Activated B cell treated with CpG ODN at 0.5 μM for 24 hours (primary cell): ENCODE measurements around the gene KHK. TPM values are rescaled to one million over a fixed set of nuclear protein-coding genes. Genes with fewer than 3 reads are reported as not detected.

Experiments used
- ATAC-seq: fragments of 200-7000 bp; cut with Tn5 transposase; one replicate; pipeline ENCODE4 v1.10.0; 2021; ENCODE audit warnings: low read depth, mild to moderate bottlenecking, moderate library complexity
- CTCF ChIA-PET: fragments of 350-600 bp; sonication (Branson Sonifier 250); formaldehyde crosslinking; loops from one replicate; lab custom pipeline; 2021; ENCODE audit warnings: antibody characterized with exemption; lab: Charles Lee
- POLR2A ChIA-PET: fragments of 350-600 bp; sonication (Branson Sonifier 250); formaldehyde crosslinking; loops from one replicate; lab custom pipeline; 2021; ENCODE audit warnings: antibody characterized with exemption; lab: Charles Lee
- DNase-seq: peaks from one replicate; pipeline ENCODE4 v3.0.0; 2022
- H3K27ac Mint-ChIP-seq: one replicate; pipeline ENCODE4 v1.8.0; 2020; ENCODE audit warnings: mixed read lengths
- H3K27me3 Mint-ChIP-seq: one replicate; pipeline ENCODE4 v1.8.0; 2021; ENCODE audit warnings: mixed read lengths
- H3K36me3 Mint-ChIP-seq: one replicate; pipeline ENCODE4 v1.8.0; 2021; ENCODE audit warnings: low read depth, mixed read lengths
- H3K4me1 Mint-ChIP-seq: one replicate; pipeline ENCODE4 v1.8.0; 2021; ENCODE audit warnings: mixed read lengths
- H3K4me3 Mint-ChIP-seq: one replicate; pipeline ENCODE4 v1.8.0; 2020; ENCODE audit warnings: mild to moderate bottlenecking, mixed read lengths
- H3K9me3 Mint-ChIP-seq: one replicate; pipeline ENCODE4 v1.8.0; 2020; ENCODE audit warnings: mixed read lengths
- CTCF ChIP-seq: fragments of 200-600 bp; IDR thresholded peaks from one replicate; pipeline ENCODE4 v1.8.0; 2022; ENCODE audit warnings: antibody characterized with exemption, mild to moderate bottlenecking
- intact Hi-C: fragments of 100-400 bp; cut with micrococcal nuclease; formaldehyde crosslinking; loops from one replicate; pipeline ENCODE4 v1.15.1; 2024
- total RNA-seq: library from RNA; stranded (reverse); gene quantifications from 2 replicates; pipeline ENCODE4 v1.2.3, GENCODE V29; 2022

The KHK gene
- total RNA-seq, 1 donor from 2014 or later: 2.6 TPM

GRCh38 chr2:27097341-27097740 lies 10.8 kb downstream of the KHK start:
- TF ChIP-seq CTCF: no peak
- POLR2A ChIA-PET: interaction anchor here (2.1 kb wide), 1 partner anchor 26 kb away, joined by 7 read pairs; the partner anchor contains the start of gene OST4
- Mint-ChIP-seq H3K9me3 (no peaks in the 10 kb centered on the region), H3K27me3 (no peaks in the 10 kb centered on the region), H3K4me1 (peaks cover 11% of the 10 kb centered on the region), H3K27ac (no peak overlapping the region), H3K4me3 (no peak overlapping the region), H3K36me3 (no peaks in the 10 kb centered on the region)
- CTCF ChIA-PET: interaction anchor here (0.7 to 2.1 kb wide), 8 partner anchors 16 to 206 kb away, joined by 3 to 14 read pairs (median 4); no protein-coding TSS in a partner anchor
- ATAC-seq (no peak), DNase-seq (no peak)
- intact Hi-C loops: no loop called here

GRCh38 chr2:27099334-27099955 lies 12.9 kb downstream of the KHK start:
- intact Hi-C loops: no loop called here
- Mint-ChIP-seq H3K4me3 (no peak overlapping the region), H3K9me3 (no peaks in the 10 kb centered on the region), H3K36me3 (no peaks in the 10 kb centered on the region), H3K27me3 (peaks cover 1% of the 10 kb centered on the region), H3K27ac (no peak overlapping the region), H3K4me1 (peaks cover 11% of the 10 kb centered on the region)
- POLR2A ChIA-PET: interaction anchor here (0.5 kb wide), 1 partner anchor 12 kb away, joined by 4 read pairs; no protein-coding TSS in a partner anchor
- DNase-seq (no peak), ATAC-seq (no peak)
- TF ChIP-seq CTCF: no peak
- CTCF ChIA-PET: interaction anchor here (0.9 to 4.6 kb wide), 5 partner anchors 92 to 204 kb away, joined by 3 to 38 read pairs (median 7); partner anchors contain the start of genes CAD and TRIM54

- ATAC-seq (no peak), DNase-seq (no peak)
- intact Hi-C loops: no loop called here
- TF ChIP-seq CTCF: no peak
- H3K4me1 Mint-ChIP-seq: peaks cover 11% of the 10 kb centered on the region
- H3K9me3 Mint-ChIP-seq: no peaks in the 10 kb centered on the region
- peaks cover 6% of the 10 kb centered on the region for H3K27me3 Mint-ChIP-seq
- CTCF ChIA-PET: interaction anchor here (0.7 to 4.6 kb wide), 5 partner anchors 91 to 203 kb away, joined by 3 to 38 read pairs (median 7); partner anchors contain the start of gene CAD
- H3K4me3 Mint-ChIP-seq: no peak overlapping the region
- POLR2A ChIA-PET: no interaction called here
- H3K36me3 Mint-ChIP-seq: no peaks in the 10 kb centered on the region
- H3K27ac Mint-ChIP-seq: no peak overlapping the region
These were observed 13.5 kb downstream of the KHK start for GRCh38 chr2:27100036-27100435.

GRCh38 chr2:27102329-27102728 lies 15.8 kb downstream of the KHK start:
- ChIA-PET CTCF (interaction anchor here (0.9 to 4.6 kb wide), 3 partner anchors 32 to 178 kb away, joined by 3 to 38 read pairs (median 4); partner anchors contain the start of gene PREB), POLR2A (interaction anchor here (0.6 to 1.1 kb wide), 2 partner anchors 34 to 177 kb away, joined by 4 to 7 read pairs; no protein-coding TSS in a partner anchor)
- ATAC-seq (no peak), DNase-seq (no peak)
- Mint-ChIP-seq H3K4me3 (no peak overlapping the region), H3K4me1 (no peaks in the 10 kb centered on the region), H3K27me3 (peaks cover 6% of the 10 kb centered on the region), H3K36me3 (no peaks in the 10 kb centered on the region), H3K9me3 (no peaks in the 10 kb centered on the region), H3K27ac (no peak overlapping the region)
- no peak for TF ChIP-seq CTCF
- intact Hi-C loops: no loop called here

- ATAC-seq (no peak), DNase-seq (no peak)
- H3K4me3 Mint-ChIP-seq: no peak overlapping the region
- intact Hi-C loops: no loop called here
- H3K9me3 Mint-ChIP-seq: no peaks in the 10 kb centered on the region
- TF ChIP-seq CTCF: no peak
- ChIA-PET CTCF (interaction anchor here (0.9 to 1.4 kb wide), 2 partner anchors 10 to 144 kb away, joined by 3 to 4 read pairs; no protein-coding TSS in a partner anchor), POLR2A (interaction anchor here (1.1 to 1.3 kb wide), 2 partner anchors 25 to 106 kb away, joined by 3 to 4 read pairs; partner anchors contain the start of genes ATRAID and SLC5A6)
- H3K27ac Mint-ChIP-seq: no peak overlapping the region
- no peaks in the 10 kb centered on the region for H3K36me3 Mint-ChIP-seq
- H3K27me3 Mint-ChIP-seq: peaks cover 6% of the 10 kb centered on the region
- no peaks in the 10 kb centered on the region for H3K4me1 Mint-ChIP-seq
These were observed 19.4 kb downstream of the KHK start for GRCh38 chr2:27105981-27106380.
